ENCODE measurements around the gene BTBD16.

The BTBD16 gene

DNA sequence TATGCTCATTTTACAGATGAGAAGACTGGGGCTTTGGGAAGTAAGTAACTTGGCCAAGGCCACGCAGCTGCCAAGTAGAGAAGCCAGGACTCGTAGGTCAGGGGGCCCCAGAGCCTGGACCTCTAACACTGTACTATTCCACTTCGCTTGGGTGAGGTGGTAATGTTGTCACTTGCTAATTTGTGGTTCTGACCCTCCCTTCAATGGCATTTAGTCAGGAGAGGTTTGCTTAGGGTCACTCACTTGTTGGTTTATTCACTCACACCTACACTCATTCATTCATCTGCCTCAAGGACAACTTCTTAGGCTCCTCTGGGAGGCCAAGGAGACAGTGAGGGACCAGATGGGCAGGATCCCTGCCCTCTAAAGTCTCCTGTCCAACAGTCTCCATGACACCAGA, 21.3 kb downstream of the BTBD16 start:
- no peak for DNase-seq (ENCODE audit: extremely low spot score)
- ChIA-PET CTCF (no interaction called here), POLR2A (no interaction called here)
- no peak for TF ChIP-seq L3MBTL2 (conservative IDR thresholded peaks at IDR 0.05)
- TF ChIP-seq ARNT (IDR thresholded peaks at IDR 0.05): no peak
- no peak for TF ChIP-seq NFRKB (IDR thresholded peaks at IDR 0.05)
- TF ChIP-seq BHLHE40 (IDR thresholded peaks at IDR 0.05; ENCODE audit: borderline replicate concordance): no peak
- TF ChIP-seq CTBP1 (IDR thresholded peaks at IDR 0.05; ENCODE audit: borderline replicate concordance): no peak
- TF ChIP-seq FOXK2 (IDR thresholded peaks at IDR 0.05): no peak
- no peak for TF ChIP-seq LEF1 (IDR thresholded peaks at IDR 0.05; ENCODE audit: borderline replicate concordance)

DNA sequence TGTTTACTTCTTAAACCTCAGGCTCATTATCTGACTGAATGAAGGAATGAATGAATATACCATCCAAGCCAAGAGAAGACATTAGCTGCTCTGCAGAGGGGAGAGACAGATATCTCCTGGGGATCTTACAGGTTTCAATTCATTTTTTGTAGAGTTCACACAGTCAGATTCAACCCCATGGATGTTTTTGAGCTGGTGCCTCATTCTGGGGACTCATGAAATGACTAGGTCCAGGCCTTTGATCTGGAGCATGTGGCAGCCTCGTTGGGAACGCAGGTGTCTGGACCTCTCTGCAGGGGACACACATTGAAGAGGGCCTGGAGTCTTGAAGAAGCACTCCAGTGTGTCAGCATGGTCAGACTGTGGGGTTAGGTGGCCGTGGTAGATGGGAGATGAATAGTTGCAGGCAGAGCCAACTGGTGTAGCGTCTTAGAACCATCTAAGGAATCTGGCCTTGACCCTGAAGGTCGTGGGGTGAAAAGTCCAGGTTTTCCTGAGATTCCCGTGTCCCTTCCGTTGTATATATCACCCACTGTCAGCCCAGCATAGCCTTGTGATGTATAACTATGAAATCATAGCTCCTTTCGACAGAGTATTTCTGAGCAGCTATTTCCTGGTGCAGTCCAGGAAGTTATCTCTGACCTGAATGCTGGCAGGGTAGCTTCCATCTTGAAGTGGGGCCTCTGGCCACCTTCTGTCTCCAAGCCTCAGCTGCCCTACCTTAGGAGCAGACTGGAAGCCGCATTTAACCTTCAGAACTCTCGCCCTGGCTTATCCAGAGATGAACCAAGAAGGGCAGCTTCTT, 22.3 kb downstream of the BTBD16 start:
- TF ChIP-seq LEF1 (IDR thresholded peaks at IDR 0.05; ENCODE audit: borderline replicate concordance) (no peak), NFRKB (IDR thresholded peaks at IDR 0.05) (no peak), SP1 (IDR thresholded peaks at IDR 0.05) (no peak), SUZ12 (IDR thresholded peaks at IDR 0.05) (no peak), TARDBP (IDR thresholded peaks at IDR 0.05) (no peak), ZNF384 (IDR thresholded peaks at IDR 0.05) (no peak), ARNT (IDR thresholded peaks at IDR 0.05) (no peak), BHLHE40 (IDR thresholded peaks at IDR 0.05; ENCODE audit: borderline replicate concordance) (no peak), FOXK2 (IDR thresholded peaks at IDR 0.05) (no peak), HDGF (IDR thresholded peaks at IDR 0.05; ENCODE audit: borderline replicate concordance) (no peak), L3MBTL2 (conservative IDR thresholded peaks at IDR 0.05) (no peak), FOXA1 (IDR thresholded peaks at IDR 0.05) (no peak), FOXM1 (IDR thresholded peaks at IDR 0.05; ENCODE audit: borderline replicate concordance) (no peak)
- no peak for DNase-seq (ENCODE audit: extremely low spot score)
- ChIA-PET CTCF (interaction anchor here (0.9 to 1.0 kb wide), 2 partner anchors 9 to 141 kb away, joined by 4 to 5 read pairs; no protein-coding TSS in a partner anchor), POLR2A (no interaction called here)

DNA sequence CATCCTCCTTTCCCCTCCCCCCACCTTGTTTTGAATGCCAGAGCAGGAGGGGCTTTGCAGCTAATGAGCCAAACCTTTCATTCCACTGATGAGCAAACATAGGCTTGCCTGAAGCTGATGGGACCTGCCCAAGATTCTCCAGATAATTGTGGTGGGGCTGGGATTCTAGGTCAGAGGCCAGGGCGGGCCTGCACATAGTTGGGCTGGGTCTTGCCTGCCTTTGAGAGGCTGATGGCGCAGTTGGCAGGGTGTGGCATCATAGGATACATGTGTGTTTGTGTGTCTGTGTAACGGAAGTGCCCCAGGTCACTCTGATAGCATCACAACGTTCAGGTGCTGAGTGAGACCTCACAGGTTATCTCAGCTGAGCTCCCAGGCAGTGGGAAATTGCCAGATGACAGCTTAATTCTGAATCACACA, 22.9 kb downstream of the BTBD16 start:
- CTCF ChIA-PET: interaction anchor here (0.9 to 1.0 kb wide), 2 partner anchors 10 to 141 kb away, joined by 4 to 5 read pairs; no protein-coding TSS in a partner anchor
- TF ChIP-seq CTBP1 (IDR thresholded peaks at IDR 0.05; ENCODE audit: borderline replicate concordance) (no peak), BHLHE40 (IDR thresholded peaks at IDR 0.05; ENCODE audit: borderline replicate concordance) (no peak), FOXK2 (IDR thresholded peaks at IDR 0.05) (no peak), SP1 (IDR thresholded peaks at IDR 0.05) (no peak), NFRKB (IDR thresholded peaks at IDR 0.05) (no peak)
- POLR2A ChIA-PET: no interaction called here
- DNase-seq (ENCODE audit: extremely low spot score): no peak

DNA sequence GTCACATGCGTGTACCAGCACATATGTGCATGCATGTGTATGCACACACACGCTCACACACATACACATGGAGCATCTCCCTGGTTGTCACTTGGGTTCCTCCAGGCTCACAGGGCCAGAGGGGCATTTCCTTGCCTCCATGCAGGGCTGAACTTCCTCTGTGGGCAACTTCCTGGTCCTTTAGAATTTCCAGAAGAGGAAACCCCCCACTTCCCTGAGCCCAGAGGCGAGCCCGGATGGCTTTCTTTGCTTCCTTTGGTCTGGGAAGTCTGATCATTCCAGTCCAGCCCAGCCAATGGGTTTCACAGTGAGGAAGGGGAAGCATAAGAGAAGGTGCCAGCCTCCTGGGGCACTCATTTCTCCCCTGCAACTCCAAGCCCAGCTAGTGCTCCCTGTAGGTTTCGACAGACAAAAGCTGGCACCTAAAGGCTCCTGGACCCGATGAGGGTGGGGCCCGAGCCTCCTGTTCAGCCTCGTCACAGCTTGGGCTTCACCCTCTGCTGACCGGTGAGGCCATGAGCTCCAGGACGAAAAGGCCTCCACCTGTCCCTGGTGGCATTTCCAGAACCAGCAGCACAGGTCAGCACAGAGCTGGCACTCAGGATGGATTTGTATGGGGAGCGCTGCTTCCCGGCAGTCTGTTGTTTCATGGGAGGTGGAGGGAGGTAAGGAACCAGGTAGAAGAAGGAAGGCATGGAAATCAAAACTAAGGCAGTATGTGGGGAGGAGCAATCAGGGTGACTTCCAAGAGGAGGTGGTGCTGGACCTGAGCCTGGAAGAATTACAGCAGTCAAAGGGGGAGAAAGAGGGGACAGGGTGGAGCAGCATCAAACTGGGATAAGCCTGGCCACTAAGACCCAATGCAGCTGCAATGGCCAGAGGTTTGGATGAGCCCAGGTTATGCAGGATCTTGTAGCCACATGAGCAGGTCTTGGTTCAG, 23.7 kb downstream of the BTBD16 start:
- ChIA-PET POLR2A (no interaction called here), CTCF (no interaction called here)
- TF ChIP-seq ZNF384 (IDR thresholded peaks at IDR 0.05) (no peak), NFRKB (IDR thresholded peaks at IDR 0.05) (no peak), ARNT (IDR thresholded peaks at IDR 0.05) (no peak), SP1 (IDR thresholded peaks at IDR 0.05) (no peak), ELF4 (IDR thresholded peaks at IDR 0.05) (no peak), HDGF (IDR thresholded peaks at IDR 0.05; ENCODE audit: borderline replicate concordance) (no peak), FOXM1 (IDR thresholded peaks at IDR 0.05; ENCODE audit: borderline replicate concordance) (no peak), BHLHE40 (IDR thresholded peaks at IDR 0.05; ENCODE audit: borderline replicate concordance) (no peak), L3MBTL2 (conservative IDR thresholded peaks at IDR 0.05) (no peak), LEF1 (IDR thresholded peaks at IDR 0.05; ENCODE audit: borderline replicate concordance) (no peak), FOXA1 (IDR thresholded peaks at IDR 0.05) (no peak), FOXK2 (IDR thresholded peaks at IDR 0.05) (no peak), SUZ12 (IDR thresholded peaks at IDR 0.05) (no peak), CTBP1 (IDR thresholded peaks at IDR 0.05; ENCODE audit: borderline replicate concordance) (no peak), TARDBP (IDR thresholded peaks at IDR 0.05) (no peak)
- TF ChIP-seq, protein P1, sequence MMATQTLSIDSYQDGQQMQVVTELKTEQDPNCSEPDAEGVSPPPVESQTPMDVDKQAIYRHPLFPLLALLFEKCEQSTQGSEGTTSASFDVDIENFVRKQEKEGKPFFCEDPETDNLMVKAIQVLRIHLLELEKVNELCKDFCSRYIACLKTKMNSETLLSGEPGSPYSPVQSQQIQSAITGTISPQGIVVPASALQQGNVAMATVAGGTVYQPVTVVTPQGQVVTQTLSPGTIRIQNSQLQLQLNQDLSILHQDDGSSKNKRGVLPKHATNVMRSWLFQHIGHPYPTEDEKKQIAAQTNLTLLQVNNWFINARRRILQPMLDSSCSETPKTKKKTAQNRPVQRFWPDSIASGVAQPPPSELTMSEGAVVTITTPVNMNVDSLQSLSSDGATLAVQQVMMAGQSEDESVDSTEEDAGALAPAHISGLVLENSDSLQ (IDR thresholded peaks at IDR 0.05): no peak
- no peak for DNase-seq (ENCODE audit: extremely low spot score)

DNA sequence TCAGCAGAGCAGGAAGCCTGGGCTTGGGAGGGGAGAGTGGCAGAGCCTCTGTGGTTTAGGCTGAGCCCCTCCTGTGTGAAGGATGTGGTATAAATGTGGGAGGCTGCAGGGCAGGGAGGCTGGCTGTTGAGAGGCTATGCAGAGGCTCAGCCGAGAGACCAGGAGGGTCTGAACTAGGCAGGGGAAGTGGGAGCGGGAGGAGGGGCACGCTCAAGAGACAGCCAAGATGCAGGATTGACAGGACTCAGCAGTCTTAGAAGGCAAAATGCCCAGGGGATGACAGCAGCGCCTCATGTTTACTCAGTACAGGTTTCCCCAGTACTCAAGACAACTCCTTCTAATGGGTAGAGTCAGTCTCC, 24.3 kb downstream of the BTBD16 start:
- DNase-seq (ENCODE audit: extremely low spot score): no peak
- POLR2A ChIA-PET: no interaction called here
- CTCF ChIA-PET: no interaction called here
- TF ChIP-seq FOXA1 (IDR thresholded peaks at IDR 0.05) (no peak), CTBP1 (IDR thresholded peaks at IDR 0.05; ENCODE audit: borderline replicate concordance) (no peak), LEF1 (IDR thresholded peaks at IDR 0.05; ENCODE audit: borderline replicate concordance) (no peak), TARDBP (IDR thresholded peaks at IDR 0.05) (no peak)

DNA sequence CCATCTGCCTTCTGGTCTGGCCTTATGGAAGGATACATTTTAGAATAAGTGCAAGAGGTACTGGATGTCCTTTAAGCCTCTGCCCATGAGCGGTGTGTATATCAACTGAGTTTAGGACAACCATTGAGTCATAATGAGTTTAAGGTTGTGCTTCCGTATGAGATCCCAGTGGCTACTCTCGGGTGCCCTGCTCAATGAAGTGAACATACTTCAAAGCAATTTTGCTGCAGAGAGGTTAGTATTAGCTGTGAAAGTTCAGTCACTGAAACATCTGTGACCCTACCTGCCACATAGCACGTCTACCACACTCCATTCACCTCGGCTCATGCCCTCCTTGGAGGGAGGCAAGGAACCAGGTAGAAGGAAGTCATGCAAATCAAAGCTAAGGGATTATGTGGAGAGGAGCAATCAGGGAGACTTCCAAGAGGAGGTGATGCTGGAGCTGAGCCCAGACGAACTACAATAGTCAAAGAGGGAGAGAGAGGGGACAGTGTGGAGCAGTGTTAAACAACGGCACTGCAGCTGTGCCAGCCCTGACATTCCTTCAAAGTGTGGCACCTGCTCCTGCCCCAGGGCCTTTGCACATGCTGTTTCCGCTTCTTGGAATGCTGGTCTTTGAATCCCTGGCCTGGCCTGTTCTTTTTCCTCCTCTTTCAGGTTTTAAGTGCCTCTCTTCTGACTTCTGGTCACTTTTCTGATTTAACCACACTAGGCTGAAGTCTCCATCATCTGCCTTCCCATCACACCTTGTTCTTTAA, 25.4 kb downstream of the BTBD16 start:
- TF ChIP-seq FOXM1 (IDR thresholded peaks at IDR 0.05; ENCODE audit: borderline replicate concordance): no peak
- no peak for TF ChIP-seq SP1 (IDR thresholded peaks at IDR 0.05)
- TF ChIP-seq NFRKB (IDR thresholded peaks at IDR 0.05): no peak
- no peak for TF ChIP-seq LEF1 (IDR thresholded peaks at IDR 0.05; ENCODE audit: borderline replicate concordance)
- no peak for TF ChIP-seq SUZ12 (IDR thresholded peaks at IDR 0.05)
- TF ChIP-seq BHLHE40 (IDR thresholded peaks at IDR 0.05; ENCODE audit: borderline replicate concordance): no peak
- no peak for TF ChIP-seq FOXK2 (IDR thresholded peaks at IDR 0.05)
- POLR2A ChIA-PET: no interaction called here
- no peak for DNase-seq (ENCODE audit: extremely low spot score)
- CTCF ChIA-PET: interaction anchor here (0.6 to 2.7 kb wide), 4 partner anchors 37 to 269 kb away, joined by 3 to 38 read pairs (median 4); no protein-coding TSS in a partner anchor

Data from HEK293T (cell line).